GM12872 (cell line): ENCODE measurements around the gene AREL1.

Source experiments
- CTCF ChIP-seq: IDR thresholded peaks from 3 replicates; pipeline ENCODE4 v1.5.1; 2011; ENCODE audit warnings: low read depth, mild to moderate bottlenecking, low read length, moderate library complexity; ENCODE audit not compliant: insufficient read depth

AREL1 gene

DNA sequence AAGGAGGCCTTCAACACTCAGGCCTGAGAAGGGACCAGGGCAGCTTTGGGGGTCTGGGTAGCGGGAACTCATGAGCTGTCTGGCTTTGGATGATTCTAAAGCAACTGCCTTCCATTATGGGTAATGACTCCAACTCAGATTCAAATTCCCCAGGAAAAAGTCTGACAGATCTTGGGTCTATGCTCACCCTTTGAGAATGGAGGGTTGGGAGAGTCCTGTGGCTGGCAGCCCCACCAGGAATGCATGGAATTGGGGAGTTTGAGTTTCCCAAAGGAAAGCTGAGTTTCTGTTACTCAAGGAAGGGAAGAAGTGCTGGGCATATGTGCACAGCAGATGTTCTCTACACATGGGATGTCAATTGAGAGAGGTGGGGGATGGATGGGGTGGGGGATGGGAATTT, 78.4 kb downstream of the AREL1 start:
- no peak for TF ChIP-seq CTCF

- no peak for TF ChIP-seq CTCF
Observed at GRCh38 chr14:74630881-74631690, 81.8 kb downstream of the AREL1 start.

DNA sequence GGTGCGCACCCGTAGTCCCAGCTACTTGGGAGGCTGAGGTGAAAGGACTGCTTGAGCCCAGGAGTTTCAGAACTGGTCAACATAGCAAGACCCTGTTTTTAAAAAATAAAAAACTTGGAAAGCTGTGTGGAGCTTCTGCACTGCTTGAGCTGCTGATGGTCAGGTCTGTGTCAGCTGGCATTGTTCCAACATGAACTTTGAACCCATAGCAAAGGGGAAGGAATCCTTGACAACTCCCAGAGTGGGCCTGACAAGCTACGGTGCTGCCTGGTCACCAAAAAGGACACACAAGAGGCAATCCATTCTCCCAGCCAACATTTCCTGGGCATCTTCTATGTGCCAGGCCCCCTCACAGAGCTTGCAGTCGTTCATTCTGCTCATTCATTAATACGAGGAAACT, 84.5 kb downstream of the AREL1 start:
- no peak for TF ChIP-seq CTCF

DNA sequence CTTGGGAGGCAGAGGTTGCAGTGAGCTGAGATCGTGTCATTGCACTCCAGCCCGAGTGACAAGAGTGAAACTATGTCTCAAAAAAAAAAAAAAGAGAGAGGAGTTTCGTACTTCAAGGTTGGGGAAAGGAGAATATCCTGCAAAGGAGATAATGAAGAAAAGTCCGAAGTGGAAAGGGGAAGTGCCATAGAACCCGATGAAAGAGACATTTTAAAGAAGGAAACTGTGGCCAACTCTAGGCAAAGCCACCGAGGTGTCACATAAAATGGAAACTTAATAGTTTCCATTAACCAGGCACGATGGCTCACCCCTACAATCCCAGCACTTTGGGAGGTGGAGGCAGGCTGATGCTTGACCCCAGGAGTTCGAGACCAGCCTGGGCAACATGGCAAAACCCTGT, 85.8 kb downstream of the AREL1 start:
- no peak for TF ChIP-seq CTCF

DNA sequence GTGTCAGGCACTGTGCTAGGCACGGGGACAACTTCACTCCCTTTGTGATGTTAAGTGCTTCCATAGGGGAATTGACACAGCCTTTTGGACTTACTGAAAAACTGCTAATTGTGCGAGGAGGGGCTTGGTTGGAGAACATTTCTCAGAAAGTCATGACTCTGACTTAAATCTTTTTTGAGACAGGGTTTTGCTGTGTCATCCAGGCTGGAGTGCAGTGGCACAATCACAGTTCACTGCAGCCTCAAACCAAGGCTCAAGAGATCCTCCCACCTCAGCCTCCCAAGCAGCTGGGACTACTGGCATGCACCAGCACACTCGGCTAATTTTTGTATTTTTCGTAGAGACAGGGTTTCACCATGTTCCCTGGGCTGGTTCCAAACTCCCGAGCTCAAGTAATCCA, 90.6 kb downstream of the AREL1 start:
- no peak for TF ChIP-seq CTCF

DNA sequence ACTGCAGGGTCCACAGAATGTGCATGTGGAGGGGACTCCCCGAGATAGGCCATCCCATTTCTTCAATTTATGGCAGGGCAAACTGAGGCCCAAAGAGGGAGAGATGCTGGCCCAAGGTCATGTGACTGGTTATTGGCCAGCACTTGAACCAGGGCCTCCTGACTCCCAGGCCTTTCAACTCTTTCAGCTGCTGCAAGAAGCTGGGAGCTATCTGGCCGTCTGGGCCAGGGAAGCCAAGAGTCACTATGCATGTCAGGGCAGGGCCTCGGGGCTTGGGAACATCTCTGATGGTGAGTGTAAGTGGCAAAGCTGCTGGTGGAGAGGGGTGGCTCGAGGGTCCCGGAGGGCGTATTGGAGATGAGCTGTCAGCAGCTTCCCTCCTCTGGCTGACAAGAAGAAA, 91.3 kb downstream of the AREL1 start:
- no peak for TF ChIP-seq CTCF

GRCh38 chr14:74620923-74621322, 92.0 kb downstream of the AREL1 start:
- TF ChIP-seq CTCF, result no peak
